HG02943 (cell line): Measurements from ENCODE around the gene CD109.
"Not testable (repeated sequence)": the region's sequence is repeated elsewhere in the genome, so short reads cannot be mapped to it uniquely, and the experiment has no call there.

ENCODE experiments used
- ATAC-seq: cut with Tn5 transposase; IDR thresholded peaks from one replicate; pipeline ENCODE4 v1.9.1; 2021; ENCODE audit warnings: mild to moderate bottlenecking, low read depth, moderate library complexity; ENCODE audit not compliant: unreplicated experiment

CD109 gene

DNA sequence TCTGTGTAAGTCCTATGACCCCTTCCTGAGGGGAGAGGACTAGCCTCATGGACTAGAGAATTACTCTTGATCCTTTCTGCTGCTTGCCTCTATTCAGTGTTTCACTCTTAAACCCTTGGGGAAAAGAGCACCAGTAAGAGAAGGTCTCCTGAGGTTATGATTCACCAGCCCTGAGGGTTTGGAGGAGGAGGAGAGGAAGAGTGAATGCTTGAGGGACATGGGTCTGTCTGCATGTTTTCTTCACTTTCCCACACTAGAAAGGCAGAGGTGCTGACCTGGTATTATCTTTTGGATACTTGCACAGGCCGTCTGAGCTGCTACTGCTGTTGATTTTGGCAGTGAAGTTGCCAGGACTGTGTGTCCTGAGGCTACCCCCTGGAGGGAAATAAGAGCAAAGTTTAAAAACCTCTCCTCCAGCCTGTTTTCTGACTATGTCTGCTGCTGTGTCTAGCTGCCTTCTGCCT, 78.3 kb downstream of the CD109 start:
- ATAC-seq, result no peak

- no peak for ATAC-seq
Observed at GRCh38 chr6:73779943-73780342, 83.9 kb downstream of the CD109 start.

DNA sequence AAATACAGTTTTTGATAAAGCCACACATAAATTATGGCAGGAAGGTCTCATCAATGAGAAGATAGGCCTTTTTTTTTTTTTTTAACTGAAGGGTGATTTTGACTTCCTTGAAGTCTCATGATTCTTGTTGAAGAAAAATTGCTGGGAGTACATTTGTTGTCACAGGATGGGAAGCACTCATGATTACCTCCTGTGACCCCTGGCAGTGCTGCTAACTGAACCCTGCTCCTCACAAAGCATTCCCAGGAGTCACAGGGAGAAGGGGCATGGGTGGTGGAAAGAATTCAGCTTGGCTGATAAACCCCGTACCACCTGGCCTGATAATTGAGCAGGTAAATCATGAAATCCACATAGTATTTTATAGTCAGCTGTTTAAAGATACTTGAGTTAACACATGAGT, 86.9 kb downstream of the CD109 start:
- ATAC-seq, result no peak

GRCh38 chr6:73784726-73785505, 88.9 kb downstream of the CD109 start:
- ATAC-seq, result no peak

- ATAC-seq, result no peak
Observed at GRCh38 chr6:73790574-73790973, 94.6 kb downstream of the CD109 start.

DNA sequence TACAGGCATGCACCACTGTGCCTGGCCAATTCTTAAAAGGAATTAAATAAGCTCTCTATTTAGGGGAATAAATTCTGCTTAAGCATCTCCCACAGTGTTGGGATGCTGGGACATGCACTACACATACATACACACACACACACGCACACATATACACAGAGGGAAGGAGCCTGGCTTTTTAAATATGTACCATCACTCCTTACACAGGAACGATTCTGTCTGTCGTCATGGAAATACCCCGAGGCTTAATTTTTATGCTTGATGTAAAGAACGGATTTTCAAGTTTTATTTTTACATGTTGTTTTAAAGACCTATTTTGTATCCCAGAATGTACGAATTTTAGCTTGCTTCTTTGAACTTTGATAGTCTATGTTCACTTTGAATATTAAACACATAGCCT, 95.3 kb downstream of the CD109 start:
- no peak for ATAC-seq

DNA sequence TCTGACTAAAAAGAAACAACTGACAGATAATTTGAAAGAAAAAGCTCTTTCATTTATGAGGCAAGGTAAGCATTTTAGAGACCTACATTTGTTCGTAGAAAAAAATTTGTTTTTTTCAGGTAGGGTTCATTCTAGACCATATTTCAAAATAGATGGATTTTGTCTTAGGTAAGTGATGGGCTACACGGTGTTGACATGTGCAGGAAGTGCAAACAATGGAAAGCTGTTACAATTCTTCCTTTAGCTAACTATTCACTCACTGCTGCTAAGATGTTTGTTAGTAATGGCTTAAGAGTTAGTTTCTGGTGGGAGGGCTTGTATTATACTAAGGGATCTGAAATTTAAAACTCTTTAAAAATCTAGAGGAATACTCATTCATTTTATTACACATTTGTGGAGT, 96.7 kb downstream of the CD109 start:
- ATAC-seq, result no peak

- ATAC-seq, result no peak
Observed at GRCh38 chr6:73796881-73797280, 100.9 kb downstream of the CD109 start.

DNA sequence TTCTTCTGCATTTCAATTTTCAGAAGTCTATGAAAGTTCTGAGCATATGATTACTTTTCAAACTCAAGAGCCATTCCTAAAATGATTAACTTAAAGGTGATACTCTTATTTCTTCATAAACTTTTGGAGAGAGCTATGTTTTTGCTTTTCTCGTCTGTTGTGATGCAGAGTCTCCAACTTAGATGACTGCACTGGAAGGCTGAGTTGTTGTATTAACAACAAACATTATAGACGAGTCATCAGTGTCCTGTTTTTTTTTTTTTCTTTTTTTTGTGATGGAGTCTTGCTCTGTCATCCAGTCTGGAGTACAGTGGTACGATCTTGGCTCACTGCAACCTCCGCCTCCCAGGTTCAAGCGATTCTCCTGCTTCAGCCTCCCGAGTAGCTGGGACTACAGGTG, 101.9 kb downstream of the CD109 start:
- ATAC-seq, result no peak

- ATAC-seq, result no peak
Observed at GRCh38 chr6:73798592-73798991, 102.6 kb downstream of the CD109 start.

GRCh38 chr6:73800997-73801396, 105.0 kb downstream of the CD109 start:
- no peak for ATAC-seq

- no peak for ATAC-seq
Observed at GRCh38 chr6:73801652-73802268, 105.8 kb downstream of the CD109 start.

GRCh38 chr6:73802366-73802765, 106.4 kb downstream of the CD109 start:
- no peak for ATAC-seq

DNA sequence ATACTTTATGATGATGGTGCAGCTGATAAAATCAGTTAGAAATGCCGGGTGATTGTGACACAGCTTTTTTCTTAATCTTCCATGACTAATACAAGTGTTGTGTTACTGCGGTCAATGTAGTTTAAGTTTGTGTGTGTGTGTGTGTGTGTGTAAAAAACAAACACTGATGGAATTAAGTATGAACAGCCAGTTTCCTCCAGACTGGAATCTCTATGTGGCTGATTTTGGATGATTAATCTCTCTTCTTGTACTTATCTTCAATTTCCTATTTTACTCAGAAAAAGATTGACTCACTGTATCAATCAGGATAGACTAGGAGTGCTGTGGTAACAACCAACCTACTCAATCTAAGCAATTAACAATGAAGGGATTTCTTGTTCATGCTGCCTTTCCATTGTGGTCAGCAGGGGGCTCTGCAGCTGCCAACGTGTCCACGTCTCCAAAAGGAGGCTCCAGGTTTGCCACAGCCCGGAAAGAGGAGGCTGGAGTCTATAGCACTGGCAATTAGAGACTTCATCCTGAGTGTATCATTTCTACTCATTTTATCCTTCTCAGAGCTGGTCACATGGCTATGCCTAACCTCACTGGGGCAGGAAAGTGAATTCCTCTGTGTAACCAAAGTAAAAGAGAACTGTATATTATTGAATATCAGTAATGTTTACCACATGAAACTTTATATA, 107.7 kb downstream of the CD109 start:
- no peak for ATAC-seq

- not testable (repeated sequence) for ATAC-seq
Observed at GRCh38 chr6:73805221-73805620, 109.2 kb downstream of the CD109 start.

DNA sequence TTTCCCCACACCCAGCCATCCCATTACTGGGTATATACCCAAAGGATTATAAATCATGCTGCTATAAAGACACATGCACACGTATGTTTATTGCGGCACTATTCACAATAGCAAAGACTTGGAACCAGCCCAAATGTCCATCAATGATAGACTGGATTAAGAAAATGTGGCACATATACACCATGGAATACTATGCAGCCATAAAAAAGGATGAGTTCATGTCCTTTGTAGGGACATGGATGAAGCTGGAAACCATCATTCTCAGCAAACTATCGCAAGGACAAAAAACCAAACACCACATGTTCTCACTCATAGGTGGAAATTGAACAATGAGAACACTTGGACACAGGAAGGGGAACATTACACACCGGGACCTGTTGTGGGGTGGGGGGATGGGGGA, 110.0 kb downstream of the CD109 start:
- not testable (repeated sequence) for ATAC-seq

- ATAC-seq, result no peak
Observed at GRCh38 chr6:73811706-73812105, 115.7 kb downstream of the CD109 start.

GRCh38 chr6:73817253-73817652, 121.2 kb downstream of the CD109 start:
- no peak for ATAC-seq

- ATAC-seq, result no peak
Observed at GRCh38 chr6:73823046-73823735, 127.2 kb downstream of the CD109 start.

GRCh38 chr6:73823832-73824231, 127.8 kb downstream of the CD109 start:
- ATAC-seq, result no peak

- ATAC-seq, result no peak
Observed at GRCh38 chr6:73826571-73826970, 130.6 kb downstream of the CD109 start.
